ENCODE data around the gene PTH2. TPM values are rescaled to one million over a fixed set of nuclear protein-coding genes. Genes with fewer than 3 reads are reported as not detected.

Gene PTH2
- total and polyA plus RNA-seq, 2 experiments from 2014 or later, result not detected

DNA sequence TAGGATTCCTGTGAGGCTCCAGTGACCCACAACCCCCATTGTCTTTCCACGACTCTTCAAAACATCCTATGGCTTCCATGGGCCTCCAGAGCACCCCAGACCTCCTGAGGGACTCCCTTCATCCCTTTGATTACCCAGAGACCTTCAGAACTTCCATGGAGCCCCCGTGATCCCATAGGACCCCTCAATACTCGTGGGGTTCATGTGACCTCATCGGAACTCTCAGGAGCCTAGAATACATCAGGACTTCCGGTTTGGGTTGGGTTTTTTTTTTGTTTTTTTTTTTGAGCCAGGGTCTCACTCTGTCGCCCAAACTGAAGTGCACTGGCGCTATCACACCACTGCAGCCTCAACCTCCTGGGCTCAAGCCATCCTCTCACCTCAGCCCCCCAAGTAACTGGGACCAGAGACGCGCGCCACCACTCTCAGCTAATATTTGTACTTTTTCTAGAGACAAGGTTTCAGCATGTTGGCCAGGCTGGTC is 30.6 kb upstream of the PTH2 start:
- WGBS (ENCODE audit: low lambda C conversion rate, missing lambda C conversion rate), result 53% methylated on average over 10 of the region's 10 CpGs
- DNase-seq (ENCODE audit: low spot score), result no peak
- H3K36me3 ChIP-seq (replicated peaks; ENCODE audit: insufficient read depth, low read depth), result no peaks in the 10 kb centered on the region
- H3K4me3 ChIP-seq, result peak overlapping the region; percentile 62
- peak overlapping the region; percentile 90 for H3K4me2 ChIP-seq
- no peaks in the 10 kb centered on the region for H3K9me3 ChIP-seq (ENCODE audit: low read depth)
- H3K79me2 ChIP-seq, result peaks cover 23% of the 10 kb centered on the region
- H3K9me2 ChIP-seq (replicated peaks; ENCODE audit: insufficient read depth), result no peaks in the 10 kb centered on the region
- H3K4me1 ChIP-seq (ENCODE audit: insufficient read depth), result peaks cover 7% of the 10 kb centered on the region
- TF ChIP-seq, protein P1, sequence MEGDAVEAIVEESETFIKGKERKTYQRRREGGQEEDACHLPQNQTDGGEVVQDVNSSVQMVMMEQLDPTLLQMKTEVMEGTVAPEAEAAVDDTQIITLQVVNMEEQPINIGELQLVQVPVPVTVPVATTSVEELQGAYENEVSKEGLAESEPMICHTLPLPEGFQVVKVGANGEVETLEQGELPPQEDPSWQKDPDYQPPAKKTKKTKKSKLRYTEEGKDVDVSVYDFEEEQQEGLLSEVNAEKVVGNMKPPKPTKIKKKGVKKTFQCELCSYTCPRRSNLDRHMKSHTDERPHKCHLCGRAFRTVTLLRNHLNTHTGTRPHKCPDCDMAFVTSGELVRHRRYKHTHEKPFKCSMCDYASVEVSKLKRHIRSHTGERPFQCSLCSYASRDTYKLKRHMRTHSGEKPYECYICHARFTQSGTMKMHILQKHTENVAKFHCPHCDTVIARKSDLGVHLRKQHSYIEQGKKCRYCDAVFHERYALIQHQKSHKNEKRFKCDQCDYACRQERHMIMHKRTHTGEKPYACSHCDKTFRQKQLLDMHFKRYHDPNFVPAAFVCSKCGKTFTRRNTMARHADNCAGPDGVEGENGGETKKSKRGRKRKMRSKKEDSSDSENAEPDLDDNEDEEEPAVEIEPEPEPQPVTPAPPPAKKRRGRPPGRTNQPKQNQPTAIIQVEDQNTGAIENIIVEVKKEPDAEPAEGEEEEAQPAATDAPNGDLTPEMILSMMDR (IDR thresholded peaks at IDR 0.05; ENCODE audit: poor library complexity), result no peak
- TF ChIP-seq EZH2phosphoT487 (IDR thresholded peaks at IDR 0.05; ENCODE audit: low read depth, severe bottlenecking, unreplicated experiment), result no peak
- no peak for TF ChIP-seq EZH2 (IDR thresholded peaks at IDR 0.05; ENCODE audit: borderline replicate concordance)
- peak overlapping the region; percentile 47 for H2AFZ ChIP-seq
- no peaks in the 10 kb centered on the region for H3K27me3 ChIP-seq
- no peaks in the 10 kb centered on the region for H4K20me1 ChIP-seq (ENCODE audit: insufficient read depth, poor library complexity, severe bottlenecking)
- peak overlapping the region; percentile 99 for H3K27ac ChIP-seq

DNA sequence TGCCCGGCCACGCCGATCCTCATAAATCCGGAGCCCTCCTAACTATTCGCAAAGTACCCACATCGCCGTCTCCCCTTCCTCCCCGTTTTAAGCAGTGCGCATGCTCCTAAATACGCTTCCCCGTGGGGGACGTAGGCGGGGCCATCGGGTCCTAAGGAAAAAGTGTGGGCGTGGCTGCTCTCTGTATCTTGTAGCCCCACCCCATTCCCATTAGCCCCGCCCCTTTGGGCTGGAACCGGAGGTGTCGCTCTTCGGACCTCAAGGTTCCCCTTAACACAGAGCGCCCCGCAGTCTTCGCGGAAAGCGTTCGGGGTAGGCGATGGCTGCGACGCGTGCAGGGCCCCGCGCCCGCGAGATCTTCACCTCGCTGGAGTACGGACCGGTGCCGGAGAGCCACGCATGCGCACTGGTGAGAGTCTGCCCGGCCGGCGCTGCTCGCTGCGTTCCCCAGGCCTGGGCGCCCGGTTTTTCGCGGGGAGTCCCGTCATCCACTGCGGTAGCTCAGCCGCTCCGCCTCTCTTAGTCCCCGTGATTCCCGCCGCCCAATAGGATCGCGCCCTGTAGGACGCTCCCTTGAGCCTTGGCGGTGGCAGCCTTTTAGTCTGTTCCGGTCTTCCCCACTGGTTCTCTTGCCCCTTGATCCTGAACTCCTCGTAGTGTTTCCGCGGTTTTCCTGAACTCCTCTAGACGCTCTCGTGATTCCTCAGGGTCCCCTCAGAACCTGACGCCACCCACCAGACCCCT is 29.9 kb upstream of the PTH2 start, which contains the start of gene ALDH16A1:
Gene ALDH16A1 (plus strand): TSS at position 213 of the 744 bp plus-strand sequence. CDS start 107 bp downstream, at position 320.
- Histone ChIP-seq H3K36me3 (replicated peaks; ENCODE audit: insufficient read depth, low read depth) (no peaks in the 10 kb centered on the region), H4K20me1 (ENCODE audit: insufficient read depth, poor library complexity, severe bottlenecking) (no peaks in the 10 kb centered on the region), H3K79me2 (peaks cover 23% of the 10 kb centered on the region), H3K4me3 (peak within 1 kb of the TSS; percentile 62), H2AFZ (peak within 1 kb of the TSS; percentile 58), H3K27me3 (no peaks in the 10 kb centered on the region), H3K9me2 (replicated peaks; ENCODE audit: insufficient read depth) (no peaks in the 10 kb centered on the region), H3K4me2 (peak within 1 kb of the TSS; percentile 90), H3K4me1 (ENCODE audit: insufficient read depth) (peaks cover 7% of the 10 kb centered on the region), H3K27ac (peak within 1 kb of the TSS; percentile 99), H3K9me3 (ENCODE audit: low read depth) (no peaks in the 10 kb centered on the region)
- WGBS (ENCODE audit: low lambda C conversion rate, missing lambda C conversion rate), result 1% methylated on average over 66 of the region's 66 CpGs
- DNase-seq (ENCODE audit: low spot score), result peak; percentile 100
- TF ChIP-seq, protein P1 (IDR thresholded peaks at IDR 0.05; ENCODE audit: poor library complexity), result no peak
- TF ChIP-seq EZH2phosphoT487 (IDR thresholded peaks at IDR 0.05; ENCODE audit: low read depth, severe bottlenecking, unreplicated experiment) (no peak), EZH2 (IDR thresholded peaks at IDR 0.05; ENCODE audit: borderline replicate concordance) (no peak)

DNA sequence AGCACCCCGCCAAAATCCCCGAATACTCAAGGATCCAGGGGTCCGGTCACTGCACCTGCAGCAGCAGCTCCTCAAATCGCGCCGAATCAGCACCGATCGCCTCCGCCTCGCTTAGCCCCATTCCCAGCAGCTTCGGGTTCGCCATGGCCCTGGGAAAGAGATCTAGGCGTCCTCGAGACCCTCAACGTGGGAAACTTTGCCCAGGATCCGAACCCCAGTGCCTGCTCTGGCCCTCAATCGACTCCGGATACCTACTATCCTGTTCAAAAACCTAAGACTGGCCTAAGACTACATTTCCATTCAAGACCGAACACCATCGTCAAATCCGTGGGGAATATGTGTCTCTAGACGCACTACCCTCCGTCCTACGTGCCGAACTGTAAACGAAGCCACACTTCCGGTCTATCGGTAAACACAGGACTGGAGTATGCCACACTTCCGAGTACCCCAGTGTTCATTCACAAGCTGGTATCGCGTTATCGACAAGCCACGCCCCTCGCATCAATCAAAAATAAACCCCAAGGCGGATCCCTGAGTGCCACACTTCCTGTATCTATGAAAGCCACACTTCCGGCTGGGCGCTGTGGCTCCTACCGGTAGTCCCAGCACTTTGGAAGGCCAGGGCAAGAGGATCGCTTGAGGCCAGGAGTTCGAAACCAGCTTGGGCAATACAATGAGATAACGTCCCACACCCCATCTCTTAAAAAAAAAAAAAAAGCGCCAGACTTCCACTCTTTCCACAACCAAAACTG is 28.4 kb upstream of the PTH2 start, which contains the start of gene PIH1D1:
Gene PIH1D1 (minus strand): TSS at position 385 of the 752 bp plus-strand sequence. CDS start 240 bp downstream, at position 145.
- H2AFZ ChIP-seq, result peak within 1 kb of the TSS; percentile 58
- H3K9me3 ChIP-seq (ENCODE audit: low read depth), result no peaks in the 10 kb centered on the region
- H3K79me2 ChIP-seq, result peaks cover 23% of the 10 kb centered on the region
- H4K20me1 ChIP-seq (ENCODE audit: insufficient read depth, poor library complexity, severe bottlenecking), result no peaks in the 10 kb centered on the region
- H3K4me3 ChIP-seq, result peak within 1 kb of the TSS; percentile 73
- no peaks in the 10 kb centered on the region for H3K27me3 ChIP-seq
- peaks cover 7% of the 10 kb centered on the region for H3K4me1 ChIP-seq (ENCODE audit: insufficient read depth)
- peak; percentile 99 for DNase-seq (ENCODE audit: low spot score)
- H3K36me3 ChIP-seq (replicated peaks; ENCODE audit: insufficient read depth, low read depth), result no peaks in the 10 kb centered on the region
- no peaks in the 10 kb centered on the region for H3K9me2 ChIP-seq (replicated peaks; ENCODE audit: insufficient read depth)
- peak within 1 kb of the TSS; percentile 87 for H3K27ac ChIP-seq
- 2% methylated on average over 42 of the region's 42 CpGs for WGBS (ENCODE audit: low lambda C conversion rate, missing lambda C conversion rate)
- H3K4me2 ChIP-seq, result peak within 1 kb of the TSS; percentile 81
- TF ChIP-seq EZH2phosphoT487 (IDR thresholded peaks at IDR 0.05; ENCODE audit: low read depth, severe bottlenecking, unreplicated experiment) (no peak), EZH2 (IDR thresholded peaks at IDR 0.05; ENCODE audit: borderline replicate concordance) (no peak)
